GM12873 (cell line): ENCODE data around the gene GPR161.
A peak's percentile ranks its signal among the peaks of the same experiment; 100 is the strongest.

Experiments
- CTCF ChIP-seq: IDR thresholded peaks from 2 replicates; pipeline ENCODE4 v1.5.1; 2012; ENCODE audit warnings: low read depth, mild to moderate bottlenecking, moderate library complexity, low read length, control low read depth; ENCODE audit not compliant: insufficient read depth; ENCODE audit errors: missing control alignments

The GPR161 gene

DNA sequence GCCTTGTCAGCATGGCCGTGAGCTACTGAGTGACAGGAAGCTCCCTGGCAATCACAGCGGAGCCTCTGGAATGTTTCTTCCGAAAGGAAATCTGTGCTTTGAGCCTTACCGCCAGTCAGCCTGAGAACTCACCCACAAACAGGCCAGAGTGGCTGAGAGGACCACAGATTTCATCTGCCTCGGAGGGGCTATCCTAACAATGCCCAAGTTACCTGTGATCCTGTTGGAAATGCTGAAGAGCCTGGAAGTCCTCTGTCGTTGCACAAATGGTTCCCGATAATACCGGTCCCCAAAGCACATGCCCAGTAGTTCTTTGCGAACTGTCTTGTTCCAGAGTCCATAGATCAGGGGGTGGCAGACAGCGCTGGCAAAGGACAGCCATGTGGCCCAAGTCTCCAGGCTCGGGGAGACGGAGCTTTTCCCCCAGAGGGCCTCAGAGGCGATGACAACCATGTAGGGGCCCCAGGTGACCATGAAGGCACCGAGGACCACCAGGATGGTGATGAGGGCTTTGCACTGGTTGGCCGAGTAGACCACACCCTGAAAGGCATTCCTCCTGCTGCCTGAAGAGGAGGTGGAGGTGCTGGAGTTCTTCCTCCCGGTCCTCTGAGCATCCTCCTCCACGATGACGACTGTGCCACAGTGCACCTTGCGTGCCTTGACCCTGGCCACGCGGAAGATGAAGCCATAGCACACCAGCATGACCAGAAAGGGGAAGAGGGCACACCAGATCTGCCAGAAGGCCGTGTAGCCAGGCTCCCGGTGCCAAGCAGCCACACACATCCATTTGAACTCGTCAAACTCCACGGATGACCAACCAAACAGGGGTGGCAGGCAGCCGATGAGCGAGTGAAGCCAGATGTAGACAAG lies 40.2 kb downstream of the GPR161 start:
- no peak for TF ChIP-seq CTCF

DNA sequence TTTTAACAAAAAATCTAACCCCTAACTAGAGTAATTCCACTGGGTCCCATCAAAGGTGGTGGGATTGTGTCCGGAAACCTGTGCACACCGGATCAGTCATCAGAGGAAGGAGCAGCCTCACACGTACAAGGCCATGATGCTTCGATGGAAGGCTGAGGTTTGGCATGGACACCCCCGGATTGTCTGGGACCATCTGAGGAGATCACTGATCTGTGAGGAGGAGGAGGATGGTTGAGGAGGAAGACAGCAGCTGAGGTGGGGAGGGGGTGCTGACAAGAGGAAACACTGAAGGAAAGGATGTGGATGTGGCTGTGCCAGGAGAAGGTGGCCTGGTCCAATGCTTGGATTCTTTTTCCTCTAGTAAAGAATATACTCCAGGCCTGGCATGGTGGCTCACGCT lies 41.3 kb downstream of the GPR161 start:
- no peak for TF ChIP-seq CTCF

GRCh38 chr1:168093616-168094015 lies 43.1 kb downstream of the GPR161 start:
- TF ChIP-seq CTCF, result no peak

DNA sequence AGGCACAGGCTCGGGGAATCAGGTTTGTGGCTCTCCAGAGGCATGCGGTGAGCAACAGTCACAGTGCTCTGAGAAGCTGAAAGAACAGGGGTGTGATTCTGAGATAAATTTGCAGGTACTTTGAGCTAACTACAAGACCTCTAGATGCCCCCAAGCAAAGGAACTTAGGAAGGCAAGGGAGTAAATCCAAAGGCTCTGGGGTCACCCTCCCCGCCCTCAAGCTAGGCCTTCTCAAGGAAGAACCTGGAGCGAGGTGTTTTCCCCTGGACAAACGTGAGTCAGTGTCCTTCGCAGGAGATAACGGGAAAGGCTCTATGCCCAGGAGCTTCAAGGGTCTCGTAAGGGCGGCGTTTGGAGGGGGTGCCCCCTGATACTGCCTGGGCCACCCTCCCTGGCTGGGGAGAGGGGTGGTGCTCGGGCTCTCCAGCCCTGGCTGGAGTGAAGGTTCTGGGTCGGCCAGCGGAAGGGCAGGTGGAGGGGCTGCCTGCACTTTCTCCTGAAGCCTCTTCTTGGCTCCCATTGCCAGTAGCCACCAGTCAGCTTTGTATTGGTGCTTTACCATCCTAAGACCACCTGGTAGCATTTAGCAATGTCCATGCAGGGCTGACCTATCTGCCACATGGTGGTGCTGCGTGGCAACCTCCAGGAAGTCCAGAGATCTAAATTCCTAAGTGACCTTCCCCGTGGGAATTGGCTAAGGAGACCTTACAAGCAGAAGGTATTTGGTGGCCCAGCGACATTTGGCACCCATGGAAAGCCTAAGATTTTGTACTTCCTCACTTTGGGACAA lies 44.0 kb downstream of the GPR161 start:
- peak; percentile 33 for TF ChIP-seq CTCF

DNA sequence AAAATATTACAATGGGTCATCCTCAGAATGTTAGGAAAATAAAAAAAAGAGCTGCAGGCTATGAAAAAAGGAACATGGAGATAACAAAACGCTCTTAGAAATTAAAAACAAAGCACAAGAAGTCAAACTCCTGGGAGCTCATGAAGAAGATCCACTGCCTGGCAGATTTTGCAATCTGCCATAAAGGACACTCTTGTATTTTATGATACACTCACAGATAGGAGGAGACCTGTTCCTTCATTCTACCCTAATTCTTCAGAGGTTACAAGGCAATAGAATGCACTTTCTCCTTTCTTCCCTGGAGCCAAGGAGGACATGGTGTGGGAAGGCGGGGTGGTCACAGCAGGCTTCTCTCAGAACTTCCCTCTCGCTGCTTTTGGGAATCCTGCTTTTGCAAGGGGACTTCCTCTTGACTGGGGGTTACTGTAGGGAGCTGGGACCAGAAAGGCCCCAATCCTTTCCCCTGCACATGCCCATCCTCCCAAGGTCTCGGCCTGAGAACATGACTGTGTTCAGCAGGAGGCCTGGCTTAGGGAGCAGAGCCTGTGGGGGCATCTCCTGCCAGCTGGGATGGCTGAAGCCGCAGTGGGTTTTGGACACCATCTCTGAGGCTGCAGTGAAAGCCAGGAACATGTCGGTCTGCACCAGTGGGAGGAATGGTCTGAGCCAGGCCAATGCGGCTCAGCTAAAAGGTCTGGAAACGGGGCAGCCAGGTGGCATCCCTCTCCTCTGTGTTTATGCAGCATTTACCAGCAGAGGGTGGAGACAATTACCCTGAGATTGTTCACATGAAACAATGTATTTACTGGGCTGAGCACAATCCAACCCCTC lies 44.8 kb downstream of the GPR161 start:
- TF ChIP-seq CTCF, result no peak

DNA sequence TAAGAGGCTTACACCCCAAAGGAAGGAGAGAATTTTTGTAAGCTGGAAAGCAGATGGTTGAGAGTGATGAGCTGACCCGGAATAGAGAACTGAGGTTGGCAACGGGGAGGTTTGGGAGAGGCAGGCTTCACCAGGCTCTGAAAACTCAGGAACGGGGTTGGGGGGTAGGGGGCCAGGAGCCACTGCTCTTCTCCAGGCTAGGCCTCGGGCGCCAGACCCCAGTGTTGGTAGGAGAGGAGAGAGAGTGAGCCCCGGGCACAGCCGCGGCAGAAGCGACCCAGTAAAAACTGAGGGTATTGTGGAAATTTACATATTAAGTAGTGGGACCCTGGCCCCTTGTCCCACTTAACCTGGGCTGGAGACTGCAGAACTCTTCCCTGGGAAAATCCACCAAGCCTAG lies 45.7 kb downstream of the GPR161 start:
- no peak for TF ChIP-seq CTCF
